GM18498 (cell line): ENCODE data around the gene SEPTIN11.
A peak's percentile ranks its signal among the peaks of the same experiment; 100 is the strongest.
"Not testable (repeated sequence)": the region's sequence is repeated elsewhere in the genome, so short reads cannot be mapped to it uniquely, and the experiment has no call there.

ENCODE experiments used
- ATAC-seq: cut with Tn5 transposase; IDR thresholded peaks from one replicate; pipeline ENCODE4 v1.9.1; 2021; ENCODE audit warnings: mild to moderate bottlenecking, moderate library complexity; ENCODE audit not compliant: unreplicated experiment

SEPTIN11 gene

DNA sequence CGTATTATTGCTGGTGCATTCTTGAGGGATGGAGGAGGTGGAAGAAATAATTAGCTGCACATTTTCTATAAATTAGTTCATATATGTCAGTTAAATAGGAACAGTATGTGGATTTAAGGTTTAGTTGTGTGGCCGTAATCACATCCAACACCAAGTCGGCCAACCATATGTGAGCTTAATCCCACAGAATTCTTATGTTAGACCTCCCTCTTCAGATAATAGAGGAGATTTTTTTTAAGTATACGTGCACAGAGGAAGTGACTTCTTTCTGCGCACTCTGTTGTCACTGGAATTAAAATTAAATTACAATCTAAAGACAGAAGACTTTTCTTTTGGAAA is 2.1 kb downstream of the SEPTIN11 start:
- ATAC-seq = no peak

DNA sequence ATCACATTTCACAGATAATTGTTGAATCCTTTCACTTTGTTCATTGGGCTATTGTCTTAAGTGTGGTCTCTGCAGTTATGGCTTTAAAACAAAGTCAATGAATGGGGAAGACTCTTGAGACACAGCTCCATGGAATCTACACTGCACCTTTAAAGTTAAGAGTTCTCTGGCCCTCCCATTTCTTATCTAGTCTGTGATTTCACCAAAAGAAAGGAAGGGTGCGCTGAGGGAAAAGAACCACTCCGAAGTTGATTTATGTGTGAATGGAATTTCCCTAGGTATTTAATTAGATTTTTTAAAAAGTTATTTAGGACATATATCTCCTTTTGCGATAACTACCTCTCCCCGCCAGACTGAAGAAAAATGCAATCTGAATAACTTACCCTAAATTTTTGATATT is 2.5 kb downstream of the SEPTIN11 start:
- ATAC-seq = no peak

DNA sequence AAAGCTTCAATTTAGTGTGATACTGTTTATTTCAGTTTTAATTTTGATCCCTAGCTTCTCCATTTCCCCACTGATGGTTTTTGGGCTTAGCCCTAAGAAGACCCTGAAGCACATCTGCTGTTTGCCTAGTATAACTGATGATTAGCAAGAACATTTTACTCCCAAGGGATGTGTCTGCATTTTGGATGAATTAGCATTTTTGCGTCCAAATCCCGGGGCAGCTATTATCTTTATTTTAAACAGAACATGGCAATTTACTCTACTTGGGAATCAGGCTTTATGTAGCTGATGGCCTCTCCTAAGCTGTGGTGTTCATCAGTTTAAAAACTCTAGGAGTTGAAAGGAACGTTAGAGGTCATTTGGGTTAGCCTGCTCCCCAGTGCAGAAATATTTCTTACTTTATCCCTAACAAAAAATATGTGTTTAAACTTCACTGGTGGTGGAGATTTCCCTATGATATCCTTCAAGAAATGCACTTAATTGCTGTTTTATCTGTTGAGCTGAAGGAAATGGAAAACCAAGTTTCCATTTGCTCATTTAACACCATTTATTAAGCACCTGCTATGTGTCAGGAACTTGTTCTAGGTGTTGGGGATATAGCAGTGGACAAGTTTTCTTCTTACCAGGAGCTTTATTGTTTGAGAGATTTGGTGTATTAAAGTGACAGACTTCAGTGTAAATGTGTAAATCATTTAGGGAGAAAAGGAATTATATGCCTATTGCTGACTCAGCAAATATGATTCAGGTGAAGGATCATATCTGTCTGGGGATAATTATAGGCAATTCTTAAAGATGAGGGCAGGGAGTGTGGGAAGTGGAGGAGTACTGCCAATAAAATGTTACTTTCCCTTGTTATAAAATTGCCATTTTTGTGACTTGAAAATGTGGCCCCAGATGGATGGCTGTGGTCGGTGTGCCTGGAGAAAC is 3.4 kb downstream of the SEPTIN11 start:
- no peak for ATAC-seq

DNA sequence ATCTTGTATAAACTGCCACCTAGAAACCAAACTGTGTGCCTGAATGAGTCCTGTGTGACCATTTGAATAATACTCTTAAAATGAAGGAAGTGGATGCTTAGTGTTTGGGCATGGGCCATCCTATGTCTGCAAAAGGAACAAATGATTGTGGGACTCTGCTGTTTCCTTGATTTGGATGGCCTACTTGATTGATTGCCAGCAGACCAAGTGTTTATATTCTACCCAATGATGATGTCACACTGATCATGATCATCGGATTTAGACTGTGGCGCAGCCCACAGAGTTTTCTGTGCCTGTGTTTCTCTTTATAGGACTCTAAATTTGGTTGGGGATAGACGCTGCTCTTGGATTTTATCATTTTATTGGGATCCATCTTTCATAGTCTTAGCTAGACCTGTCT is 4.4 kb downstream of the SEPTIN11 start:
- no peak for ATAC-seq

DNA sequence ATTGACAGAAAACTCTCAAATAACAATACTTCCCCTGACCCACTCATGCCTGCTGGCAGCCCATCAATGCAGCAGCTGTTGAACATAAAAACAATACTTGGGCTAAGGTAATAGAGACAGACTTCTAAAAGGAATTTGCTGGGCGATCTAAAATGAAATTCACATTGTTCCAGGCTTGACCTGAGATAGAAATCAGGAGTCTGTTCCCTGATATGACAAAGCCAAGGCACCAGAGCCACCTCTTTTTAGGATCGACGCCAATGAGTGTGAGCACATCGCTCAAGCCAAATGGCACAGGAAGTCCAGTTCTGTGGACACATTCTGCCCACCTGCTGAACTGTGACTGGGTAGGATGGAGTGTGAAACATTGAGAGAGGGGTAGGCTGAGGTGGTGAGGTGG is 4.9 kb downstream of the SEPTIN11 start:
- no peak for ATAC-seq

DNA sequence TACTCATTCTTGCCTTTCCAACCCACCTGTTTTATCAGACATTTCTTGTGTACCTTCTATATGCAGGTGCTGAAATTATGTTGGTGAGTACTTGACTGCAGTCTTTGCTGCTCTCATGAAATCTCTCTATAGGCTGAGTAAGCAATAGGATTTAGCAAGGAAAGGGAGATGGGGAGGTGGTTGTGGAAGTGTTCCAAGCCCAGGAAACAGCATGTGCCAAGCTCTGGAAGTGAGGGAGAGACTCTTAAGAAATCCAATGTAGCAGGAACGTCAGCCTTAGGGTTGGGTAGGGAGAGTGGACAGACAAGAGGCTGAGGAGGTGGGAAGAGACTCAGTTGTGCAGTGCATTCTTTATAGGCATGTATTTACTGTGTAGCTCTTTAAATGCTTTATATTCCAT is 5.6 kb downstream of the SEPTIN11 start:
- no peak for ATAC-seq

DNA sequence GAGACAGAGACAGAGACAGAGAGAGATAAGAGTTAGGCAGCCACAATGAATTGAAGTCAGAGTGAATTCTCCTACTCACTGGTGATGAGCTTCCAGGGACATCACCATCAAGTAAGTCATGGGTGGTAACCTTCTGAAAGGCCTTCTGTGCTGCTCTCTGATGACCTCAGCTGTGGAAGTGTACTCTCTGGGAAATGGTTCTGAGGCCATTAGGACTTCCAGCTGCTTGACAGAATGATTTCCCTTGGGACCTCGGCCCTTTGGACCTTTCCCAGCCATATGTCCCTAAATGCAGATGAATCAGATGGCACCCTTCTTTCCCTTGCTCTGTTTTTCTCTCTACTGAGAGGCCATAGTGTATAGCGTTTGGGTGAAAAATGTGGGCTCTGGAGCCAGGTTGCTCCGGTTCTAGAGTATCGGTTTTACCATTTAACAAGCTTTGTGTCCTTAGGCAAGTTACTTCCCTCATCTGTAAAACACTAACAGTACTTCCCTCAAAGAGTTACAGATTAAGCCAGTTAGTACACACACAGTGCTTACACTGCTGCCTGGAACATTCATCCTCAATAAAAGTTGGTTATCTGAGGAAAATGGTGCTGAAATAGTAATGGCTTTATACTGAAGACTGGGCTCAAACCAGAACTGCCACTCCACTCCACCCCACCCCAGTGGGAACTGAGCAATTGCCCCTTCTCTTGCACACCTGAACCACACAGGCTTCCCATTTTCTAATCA is 7.6 kb downstream of the SEPTIN11 start:
- no peak for ATAC-seq

DNA sequence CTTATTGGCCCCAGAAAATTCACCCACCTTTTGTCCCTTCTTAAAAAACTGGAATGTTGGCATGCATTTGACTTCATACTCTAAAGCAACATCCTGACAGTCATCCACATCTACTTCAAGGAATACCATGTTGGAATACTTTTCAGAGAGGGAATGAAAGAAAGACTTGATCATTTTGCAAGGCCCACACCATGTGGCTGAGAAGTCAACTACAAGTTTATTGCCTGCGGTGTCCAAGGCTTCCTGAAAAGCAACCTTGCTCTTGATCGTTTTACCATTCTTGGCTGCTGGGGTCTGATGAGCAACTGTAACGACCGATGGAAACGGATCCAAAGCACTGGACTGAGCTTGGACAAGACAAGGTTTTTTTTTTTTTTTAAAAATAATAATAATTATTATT is 9.3 kb downstream of the SEPTIN11 start:
- no peak for ATAC-seq

DNA sequence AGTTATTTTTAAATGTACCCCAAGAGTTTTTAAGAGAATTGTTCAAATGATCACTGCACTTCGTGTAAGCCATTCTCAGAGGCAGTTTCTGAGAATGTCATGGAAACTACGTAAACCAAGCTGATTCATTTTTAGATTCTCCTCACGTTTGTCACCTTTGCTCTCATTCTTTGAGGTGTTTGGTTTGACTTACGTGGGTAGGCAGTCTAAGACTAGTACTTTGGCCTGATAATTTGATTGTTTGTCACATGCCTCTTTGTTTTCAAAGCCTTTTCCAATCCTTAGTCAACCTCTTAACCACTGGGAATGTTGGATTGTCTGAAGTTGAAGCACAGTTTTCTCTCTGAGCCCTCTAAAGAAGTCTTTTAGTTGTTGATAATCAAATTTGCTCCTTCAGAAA is 10.5 kb downstream of the SEPTIN11 start:
- ATAC-seq = peak; percentile 90

DNA sequence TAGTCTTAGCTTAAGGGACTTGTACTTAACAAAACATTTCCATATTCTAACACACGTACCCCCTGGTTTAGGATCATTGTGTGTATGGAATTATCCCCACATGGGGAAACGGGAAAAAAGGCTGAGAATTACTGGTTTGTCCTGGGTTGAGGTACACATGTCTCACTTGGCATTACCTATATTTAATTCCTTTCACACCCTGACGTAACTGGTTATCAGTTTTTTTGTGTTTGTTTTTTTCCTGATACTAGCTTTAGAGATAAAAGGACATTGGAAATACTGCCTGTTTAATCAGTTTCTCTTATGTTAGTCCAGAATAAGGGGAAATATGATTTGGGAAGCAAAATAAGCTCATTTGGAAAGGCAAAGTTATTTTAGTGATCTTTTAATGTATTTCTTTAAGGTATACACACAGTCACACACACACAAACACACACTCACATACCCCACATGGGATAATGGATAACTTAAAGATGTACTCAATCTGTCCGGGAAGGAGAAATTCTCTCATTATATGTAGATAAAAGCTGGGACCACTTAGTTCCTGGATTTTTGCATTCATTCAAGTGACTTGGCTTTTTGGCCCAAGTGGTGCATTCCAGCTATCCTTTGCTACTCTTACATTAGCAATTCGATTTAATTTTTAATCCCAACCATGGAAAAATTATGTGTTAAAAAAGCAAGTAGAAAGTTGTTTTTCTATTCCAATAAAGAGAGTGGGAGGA is 13.0 kb downstream of the SEPTIN11 start:
- no peak for ATAC-seq

DNA sequence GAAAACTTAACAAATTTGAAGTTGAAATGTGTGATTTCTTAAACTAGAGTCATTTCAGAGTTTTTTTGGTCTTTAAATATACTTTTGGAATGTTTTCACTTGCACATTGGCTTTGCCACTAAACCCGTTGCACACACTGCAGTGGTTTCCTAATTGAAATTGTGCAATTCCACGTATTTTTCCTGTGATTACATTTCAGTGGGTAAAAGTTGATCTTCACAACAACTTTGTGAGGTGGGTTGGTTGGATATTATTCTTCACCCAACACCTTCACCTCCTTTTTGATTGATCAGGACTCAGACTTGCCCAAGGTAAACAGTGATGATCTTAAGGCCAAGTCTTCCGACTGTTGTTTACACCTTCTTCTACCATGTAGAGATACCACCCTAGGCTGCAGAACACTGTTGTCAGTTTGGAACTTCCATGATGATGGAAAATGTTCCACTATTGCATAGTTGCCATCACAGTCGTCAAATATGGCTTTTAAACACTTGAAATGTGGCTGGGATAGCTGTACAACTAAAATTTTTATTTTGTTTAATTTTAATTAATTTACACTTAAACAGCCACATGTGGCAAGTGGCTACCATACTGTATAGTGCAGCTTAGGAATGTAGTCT is 13.7 kb downstream of the SEPTIN11 start:
- ATAC-seq = no peak

DNA sequence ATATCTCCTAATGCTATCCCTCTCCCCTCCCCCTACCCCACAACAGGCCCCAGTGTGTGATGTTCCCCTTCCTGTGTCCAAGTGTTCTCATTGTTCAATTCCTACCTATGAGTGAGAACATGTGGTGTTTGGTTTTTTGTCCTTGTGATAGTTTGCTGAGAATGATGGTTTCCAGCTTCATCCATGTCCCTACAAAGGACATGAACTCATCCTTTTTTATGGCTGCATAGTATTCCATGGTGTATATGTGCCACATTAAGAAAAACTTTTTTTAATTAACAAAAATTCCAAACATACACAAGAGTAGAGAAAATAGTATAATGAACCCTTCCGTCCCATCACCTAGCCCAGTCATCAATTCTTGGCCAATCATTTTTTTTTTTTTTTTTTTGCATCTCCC is 14.4 kb downstream of the SEPTIN11 start:
- ATAC-seq = not testable (repeated sequence)

DNA sequence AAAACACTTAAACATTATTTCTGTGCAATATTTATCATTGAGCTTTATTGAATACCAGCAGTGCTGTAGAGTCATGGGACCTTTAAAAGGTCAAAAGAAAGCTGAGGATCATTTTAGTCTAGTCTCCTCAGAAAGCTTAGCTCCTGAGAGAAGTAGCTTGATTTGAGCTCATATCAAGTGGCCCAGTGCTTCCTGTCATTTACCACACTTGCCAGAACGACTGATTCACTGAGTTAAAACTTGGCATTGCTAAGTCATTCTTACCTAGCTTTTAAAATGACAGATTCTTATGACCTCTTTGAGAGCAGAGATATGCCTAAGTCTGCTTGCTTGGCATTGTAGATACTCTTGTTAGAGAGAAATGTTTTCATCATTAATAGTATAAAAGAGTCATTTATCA is 15.2 kb downstream of the SEPTIN11 start:
- no peak for ATAC-seq

DNA sequence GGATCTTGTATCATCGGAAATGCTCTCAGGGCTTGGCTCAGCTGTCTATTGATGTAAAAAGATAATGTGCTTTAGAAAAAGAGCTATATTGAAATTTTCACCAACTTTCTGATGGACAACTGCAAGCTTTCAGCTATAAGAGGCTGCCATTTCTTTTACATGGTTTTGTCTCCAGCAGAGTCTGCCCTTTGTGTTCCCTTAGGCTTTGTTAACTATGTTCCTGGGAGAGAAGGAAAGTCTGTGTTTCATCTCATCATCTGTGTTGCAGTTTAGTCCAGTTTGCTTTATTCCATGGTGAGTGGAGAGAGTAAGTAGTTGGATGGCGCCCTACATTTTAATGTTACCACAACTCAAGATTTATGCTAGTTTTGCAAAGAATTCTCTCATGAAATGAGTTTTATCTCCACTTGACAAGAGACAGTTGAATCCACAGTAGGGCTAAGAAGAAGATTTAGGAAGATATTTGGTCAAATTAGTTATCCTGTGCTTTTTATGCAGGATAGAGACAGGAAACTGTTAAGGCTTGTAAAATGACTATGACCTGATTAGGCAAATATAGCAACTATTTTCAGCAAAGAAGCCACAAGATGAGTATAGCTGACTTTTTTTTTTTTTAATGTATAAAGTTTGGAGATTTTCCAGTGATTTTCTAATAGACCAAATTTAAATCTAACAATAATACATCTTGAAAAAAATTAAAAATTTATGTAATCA is 16.5 kb downstream of the SEPTIN11 start:
- no peak for ATAC-seq

DNA sequence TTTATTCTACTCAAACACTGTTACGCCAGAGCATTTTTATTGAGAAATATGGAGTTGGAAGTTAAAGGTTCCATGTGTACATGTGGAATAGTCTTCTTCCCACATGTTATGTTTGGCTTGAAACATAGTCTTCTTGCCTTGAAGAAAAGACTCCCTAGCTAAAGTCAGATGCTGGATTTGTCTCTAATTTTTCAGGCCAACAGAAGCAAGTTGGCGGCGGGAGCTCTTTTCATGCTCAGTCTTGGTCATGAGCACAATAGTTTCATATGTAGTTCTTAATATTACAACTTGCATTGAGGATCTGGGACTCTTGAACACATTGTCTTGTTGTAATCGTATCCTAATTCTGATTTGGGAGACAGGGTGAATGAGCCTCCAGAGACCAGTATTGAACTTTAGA is 19.4 kb downstream of the SEPTIN11 start:
- ATAC-seq = no peak

DNA sequence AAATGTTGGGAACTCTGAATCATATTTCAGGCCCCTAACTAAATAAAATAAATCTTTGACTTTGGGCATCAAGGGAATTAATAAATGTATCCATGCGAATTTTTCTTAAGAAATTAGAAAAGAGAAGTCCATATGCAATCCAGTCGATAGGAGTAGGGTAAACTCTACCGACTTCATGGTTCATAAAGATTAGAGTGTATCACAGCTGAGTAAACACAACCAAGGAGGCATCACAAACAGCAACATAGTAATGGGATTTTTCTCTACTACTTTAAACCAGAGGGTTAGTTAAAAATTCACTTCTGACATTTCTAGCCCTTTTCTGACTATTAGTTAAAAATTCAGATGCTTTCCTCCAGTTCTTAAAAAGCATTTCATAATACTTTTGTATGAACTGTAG is 19.9 kb downstream of the SEPTIN11 start:
- no peak for ATAC-seq

DNA sequence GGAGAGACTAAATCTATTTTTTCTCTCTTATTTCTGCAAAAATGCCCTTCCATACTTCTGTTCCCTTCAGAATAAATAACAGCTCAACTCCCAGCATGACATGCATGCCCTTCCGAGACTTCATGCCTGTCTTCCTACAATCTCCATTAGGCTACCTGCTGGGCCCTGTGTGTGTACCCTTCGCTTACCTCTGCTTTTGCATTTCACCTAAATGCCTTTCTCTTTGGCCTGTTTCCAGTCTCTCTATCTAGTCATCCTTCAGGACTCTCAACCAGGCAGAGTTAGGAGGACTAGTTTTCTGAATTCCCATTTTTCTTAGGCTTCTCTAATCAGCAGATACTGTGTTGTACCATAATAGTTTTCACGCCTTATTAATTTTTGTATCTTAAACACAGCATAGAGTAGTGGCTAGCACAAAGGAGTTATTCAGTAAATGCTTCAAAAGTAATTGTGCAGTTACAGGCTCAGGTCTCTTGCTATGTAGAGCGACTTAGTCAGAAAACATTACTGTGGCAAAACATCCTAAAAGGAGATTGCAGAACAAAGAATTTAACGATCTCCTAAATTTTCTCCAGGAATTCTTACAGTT is 20.5 kb downstream of the SEPTIN11 start:
- ATAC-seq = no peak

DNA sequence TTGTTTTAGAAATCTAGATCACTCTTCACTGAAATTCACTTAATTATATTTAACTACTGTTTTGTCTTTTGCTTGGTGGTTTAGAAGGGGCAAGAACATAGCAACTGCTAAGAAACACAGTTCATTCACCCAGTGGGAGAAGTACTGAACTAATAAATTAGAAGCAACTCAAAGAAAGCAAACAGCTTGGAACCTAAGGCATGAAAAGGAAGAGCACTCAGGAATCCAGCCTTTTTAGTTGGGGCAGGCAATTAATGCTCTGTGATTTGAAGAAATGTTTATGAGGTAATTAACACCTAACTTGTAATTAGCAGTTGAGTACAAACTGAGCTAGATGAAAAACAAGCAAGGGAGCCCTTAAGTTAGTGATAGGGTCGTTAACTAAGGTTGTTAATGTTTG is 22.8 kb downstream of the SEPTIN11 start:
- ATAC-seq = no peak

DNA sequence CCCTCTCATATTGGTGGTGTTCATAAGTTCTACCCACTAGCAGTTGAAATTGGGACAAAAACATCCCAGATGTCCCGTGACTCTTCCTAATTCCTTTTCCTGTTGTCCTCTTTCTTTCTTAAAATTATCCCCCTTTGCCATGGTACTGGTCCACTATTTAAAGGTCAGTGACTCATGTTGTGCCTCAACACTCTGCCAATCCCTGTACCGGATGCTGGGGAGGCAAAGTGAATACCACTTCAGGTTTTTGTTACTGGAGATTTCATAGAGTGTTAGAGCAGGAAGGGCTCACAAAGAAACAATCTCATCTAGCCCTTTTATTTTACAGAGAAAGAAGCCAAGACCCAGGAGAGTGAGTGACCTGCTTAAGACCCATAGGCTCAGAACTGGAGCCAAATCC is 24.6 kb downstream of the SEPTIN11 start:
- no peak for ATAC-seq

DNA sequence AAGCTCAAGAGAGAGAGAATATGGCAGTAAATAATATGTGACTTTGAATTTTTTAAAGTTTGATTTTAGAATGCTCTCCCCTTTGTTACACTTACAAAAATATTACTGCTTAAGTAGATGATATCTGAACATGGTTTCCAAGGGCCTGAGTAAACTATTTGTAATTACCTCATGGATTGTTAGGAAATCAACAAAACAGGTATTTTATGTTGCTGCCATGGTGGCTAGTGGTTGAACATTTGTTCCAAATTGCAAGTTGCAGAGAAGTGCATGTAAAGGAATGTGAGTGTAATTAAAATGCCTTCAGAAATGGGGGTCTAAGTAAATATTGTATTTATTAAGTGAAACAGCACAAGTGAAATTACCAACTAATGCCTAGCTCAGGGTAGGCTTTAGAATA is 27.6 kb downstream of the SEPTIN11 start:
- ATAC-seq = no peak
